HG03457 (cell line): ENCODE data around the gene NIN.
"Not testable (repeated sequence)": the region's sequence is repeated elsewhere in the genome, so short reads cannot be mapped to it uniquely, and the experiment has no call there.

Experiments used
- ATAC-seq: cut with Tn5 transposase; IDR thresholded peaks from one replicate; pipeline ENCODE4 v1.9.1; 2021; ENCODE audit warnings: moderate number of reproducible peaks; ENCODE audit not compliant: unreplicated experiment

Gene NIN

DNA sequence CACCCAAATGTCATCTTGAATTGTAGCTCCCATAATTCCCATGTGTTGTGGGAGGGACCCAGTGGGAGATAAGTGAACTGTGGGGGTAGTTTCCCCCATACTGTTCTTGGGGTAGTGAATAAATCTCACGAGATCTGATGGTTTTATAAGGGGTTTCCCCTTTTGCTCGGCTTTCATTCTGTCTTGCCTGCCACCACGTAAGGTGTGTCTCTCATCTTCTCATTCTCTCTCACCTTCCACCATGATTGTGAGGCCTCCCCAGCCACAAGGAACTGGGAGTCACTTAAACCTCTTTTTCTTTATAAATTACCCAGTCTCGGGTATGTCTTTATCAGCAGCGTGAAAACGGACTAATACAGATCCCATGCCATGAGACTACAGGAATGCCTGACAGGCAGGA, 11.7 kb downstream of the NIN start:
- ATAC-seq = not testable (repeated sequence)

DNA sequence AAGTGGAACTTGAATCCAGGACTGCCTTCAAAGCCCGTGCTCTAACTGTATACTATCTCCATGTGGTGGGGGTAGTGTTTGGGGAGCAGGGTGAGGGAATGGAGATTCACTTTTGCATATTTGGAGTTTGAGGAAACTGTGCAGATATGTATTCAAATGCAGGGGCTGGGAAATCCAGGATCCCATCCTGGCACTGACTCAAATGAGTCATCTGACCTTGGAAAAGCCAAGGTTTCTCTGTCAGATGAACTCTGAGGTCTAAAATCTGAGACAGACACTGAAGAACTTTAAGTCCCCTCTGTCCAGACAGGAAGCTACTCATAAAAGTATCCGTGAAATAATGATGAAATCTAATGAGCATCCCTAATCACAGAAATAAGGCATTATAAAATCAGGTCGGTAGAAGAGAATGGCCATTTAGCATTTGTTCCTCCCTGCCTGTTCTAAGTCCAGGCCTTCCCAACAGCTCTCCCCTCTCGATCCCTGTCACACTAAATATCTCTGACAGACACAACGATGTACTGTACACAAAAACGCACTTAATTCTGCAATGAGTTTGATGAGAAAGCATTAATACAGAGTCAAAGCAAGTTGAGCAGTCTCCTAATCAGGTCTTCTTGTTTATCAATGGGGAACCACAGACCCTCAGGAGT, 14.4 kb downstream of the NIN start:
- ATAC-seq = no peak

DNA sequence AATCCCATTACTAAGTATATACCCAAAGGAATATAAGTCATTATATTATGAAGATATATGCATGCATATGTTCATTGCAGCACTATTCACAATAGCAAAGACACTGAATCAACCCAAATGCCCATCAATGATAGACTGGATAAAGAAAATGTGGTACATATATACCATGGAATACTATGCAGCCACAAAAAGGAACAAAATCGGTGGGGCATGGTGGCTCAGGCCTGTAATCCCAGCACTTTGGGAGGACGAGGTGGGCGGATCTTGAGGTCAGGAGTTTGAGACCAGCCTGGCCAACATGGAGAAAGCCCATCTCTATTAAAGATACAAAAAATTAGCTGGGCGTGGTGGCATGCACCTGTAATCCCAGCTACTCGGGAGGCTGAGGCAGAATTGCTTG, 15.4 kb downstream of the NIN start:
- not testable (repeated sequence) for ATAC-seq

DNA sequence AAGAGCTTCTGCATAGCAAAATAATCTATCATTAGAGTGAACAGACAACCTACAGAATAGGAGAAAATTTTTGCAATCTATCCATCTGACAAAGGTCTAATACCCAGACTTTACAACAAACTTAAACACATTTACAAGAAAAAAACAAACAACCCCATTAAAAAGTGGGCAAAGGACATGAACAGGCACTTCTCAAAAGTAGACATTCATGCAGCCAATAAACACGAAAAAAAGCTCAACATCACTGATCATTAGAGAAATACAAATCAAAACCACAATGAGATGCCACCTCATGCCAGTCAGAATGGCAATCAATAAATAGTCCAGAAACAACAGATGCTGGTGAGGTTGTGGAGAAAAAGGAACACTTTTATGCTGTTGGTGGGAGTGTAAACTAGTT, 15.9 kb downstream of the NIN start:
- ATAC-seq = not testable (repeated sequence)

DNA sequence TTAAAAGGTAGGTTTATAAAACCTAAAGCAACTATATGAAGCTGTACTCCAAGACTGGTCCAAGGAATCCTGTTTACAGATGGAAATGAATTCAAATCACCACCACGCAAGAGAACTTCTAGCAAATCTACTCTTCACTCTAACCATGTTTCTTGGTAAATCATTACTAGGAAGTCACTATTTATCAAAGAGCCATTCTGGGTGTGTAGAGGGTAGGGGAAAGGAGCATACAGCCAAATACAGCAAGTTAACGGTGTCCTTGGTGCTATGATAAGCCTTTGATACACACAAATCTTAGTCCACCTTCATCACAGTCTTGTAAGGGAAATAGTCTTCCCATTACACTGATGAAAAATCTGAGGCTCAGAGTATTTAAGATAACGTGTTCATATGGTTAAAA, 16.8 kb downstream of the NIN start:
- no peak for ATAC-seq

DNA sequence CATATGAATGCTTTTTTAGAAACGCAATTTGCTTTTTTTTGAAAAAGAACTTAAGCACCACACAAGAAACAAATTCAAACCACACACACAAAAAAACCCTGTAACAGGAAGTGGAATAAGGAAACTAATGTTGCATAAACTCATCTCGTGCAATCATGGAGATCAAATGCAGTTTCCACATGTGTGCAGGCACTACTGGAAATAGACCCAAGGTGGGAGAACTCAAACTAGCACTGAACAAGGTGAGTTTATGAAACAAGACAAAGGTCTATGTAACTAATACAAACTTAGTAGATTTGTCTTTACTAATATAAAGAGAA, 17.5 kb downstream of the NIN start:
- ATAC-seq = no peak

DNA sequence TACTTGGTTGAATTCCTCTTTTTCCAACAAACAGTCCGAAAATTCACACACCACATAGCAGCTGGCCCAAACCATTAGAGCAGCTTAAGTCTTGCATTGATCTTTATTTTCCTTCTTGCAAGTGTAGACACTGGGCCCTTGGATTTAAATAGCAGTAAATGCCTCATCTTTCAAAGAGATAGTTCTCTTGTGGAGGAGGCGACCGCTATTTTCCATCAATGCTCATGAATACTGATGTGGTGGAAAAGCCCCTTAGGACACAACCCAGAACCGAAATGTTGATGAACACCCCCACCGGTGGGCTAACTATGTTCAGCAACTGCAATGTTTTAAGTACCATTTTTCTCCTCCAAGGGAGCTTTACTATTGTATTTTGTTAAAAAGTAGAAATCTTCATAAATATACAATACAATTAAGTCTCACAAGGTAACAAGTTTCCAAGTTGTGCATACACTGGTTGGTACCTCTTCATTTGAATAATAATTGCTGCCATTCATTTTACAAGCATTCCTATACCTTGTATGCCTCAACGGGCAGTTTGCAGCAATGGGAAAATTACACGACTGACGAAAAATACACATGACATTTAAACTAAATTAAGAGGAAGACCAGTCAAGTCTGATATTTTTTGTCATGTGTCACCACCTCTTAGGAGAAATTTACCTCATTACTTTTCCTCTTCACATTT, 18.0 kb downstream of the NIN start:
- no peak for ATAC-seq

DNA sequence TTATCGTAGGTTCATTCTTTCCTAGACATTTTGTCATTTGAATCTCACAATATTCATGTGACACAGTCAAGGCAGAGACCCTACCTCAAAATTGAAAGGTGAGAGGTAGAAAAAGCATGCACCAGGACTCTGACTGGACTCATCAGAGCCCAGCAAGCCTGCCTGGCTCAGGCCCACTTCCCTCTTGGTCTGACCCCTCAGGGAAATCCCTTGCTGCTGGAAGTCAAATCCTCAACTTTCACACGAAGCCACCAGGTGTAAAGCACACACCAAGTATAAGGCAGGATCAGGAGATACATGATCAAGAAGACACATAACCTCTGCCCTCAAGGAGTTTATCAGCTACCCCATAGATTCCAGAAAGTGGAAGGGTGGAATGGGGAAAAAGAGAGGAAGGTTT, 18.8 kb downstream of the NIN start:
- no peak for ATAC-seq

DNA sequence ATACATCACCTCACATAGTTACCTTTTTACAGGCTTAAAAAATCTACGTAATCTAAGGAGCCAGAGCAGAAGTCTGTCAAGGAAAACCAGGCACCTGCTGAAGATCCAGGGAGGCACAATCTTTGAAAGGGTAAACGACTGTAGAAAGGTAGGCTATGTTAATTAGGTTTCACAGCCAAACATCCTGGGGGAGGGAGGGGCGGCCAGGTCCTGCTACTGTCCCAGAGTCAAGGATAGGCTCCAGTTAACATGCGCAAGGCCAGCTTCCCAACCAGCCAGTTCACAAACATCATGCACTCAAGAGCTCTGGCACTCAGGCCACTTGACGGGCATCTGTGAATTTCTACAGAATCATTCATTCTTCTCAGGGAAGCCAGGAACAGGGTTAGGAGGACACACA, 22.9 kb downstream of the NIN start:
- no peak for ATAC-seq

DNA sequence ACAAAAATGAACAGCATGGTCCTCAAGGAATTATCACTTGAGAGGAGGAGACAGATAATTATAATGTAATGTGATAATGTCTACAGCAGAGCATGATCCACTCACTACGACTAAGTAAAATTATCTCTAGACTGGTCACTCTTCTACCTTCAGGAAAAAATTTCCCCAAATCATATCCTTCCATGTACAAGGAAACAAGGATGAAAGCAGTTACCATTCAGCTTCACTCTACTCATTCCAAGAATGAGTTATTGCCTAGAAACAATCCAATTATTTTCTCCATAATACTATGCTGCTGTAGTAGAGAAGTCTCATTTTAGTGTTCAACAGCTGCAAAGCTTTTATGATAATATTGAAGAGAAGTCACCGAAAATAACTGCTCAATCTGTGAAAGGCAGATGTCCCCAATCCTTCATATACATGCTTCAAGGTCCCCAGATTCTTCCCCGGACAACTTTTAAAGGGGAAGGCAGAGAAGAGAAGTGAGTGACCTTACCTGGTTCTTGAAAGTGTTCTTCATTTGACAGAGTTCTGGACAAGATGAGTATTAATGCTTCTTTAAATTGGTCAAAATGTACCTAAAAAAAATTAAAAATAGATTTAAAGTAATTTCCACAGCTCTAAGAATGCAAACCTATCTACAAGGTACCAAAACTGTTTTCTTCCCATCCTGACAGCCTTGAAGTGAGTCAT, 24.6 kb downstream of the NIN start:
- no peak for ATAC-seq

DNA sequence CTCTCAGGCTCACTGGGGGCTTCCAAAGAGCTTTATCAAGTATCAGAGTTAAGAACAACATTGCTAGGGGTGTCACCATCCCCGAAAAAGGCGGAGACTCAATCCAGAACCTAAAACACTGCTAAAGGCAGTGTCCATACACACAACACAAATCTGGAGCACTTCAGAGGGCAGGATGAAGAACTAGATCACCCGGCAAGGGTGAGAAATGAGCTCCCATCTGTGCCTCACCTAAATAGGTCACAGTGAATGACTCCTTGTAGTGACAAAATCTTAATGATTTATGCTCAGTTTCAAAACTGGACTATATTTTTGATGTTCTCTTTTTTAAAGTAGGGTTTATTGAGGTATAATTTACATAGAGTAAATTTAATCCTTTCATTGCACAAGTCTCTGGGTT, 25.6 kb downstream of the NIN start:
- no peak for ATAC-seq

DNA sequence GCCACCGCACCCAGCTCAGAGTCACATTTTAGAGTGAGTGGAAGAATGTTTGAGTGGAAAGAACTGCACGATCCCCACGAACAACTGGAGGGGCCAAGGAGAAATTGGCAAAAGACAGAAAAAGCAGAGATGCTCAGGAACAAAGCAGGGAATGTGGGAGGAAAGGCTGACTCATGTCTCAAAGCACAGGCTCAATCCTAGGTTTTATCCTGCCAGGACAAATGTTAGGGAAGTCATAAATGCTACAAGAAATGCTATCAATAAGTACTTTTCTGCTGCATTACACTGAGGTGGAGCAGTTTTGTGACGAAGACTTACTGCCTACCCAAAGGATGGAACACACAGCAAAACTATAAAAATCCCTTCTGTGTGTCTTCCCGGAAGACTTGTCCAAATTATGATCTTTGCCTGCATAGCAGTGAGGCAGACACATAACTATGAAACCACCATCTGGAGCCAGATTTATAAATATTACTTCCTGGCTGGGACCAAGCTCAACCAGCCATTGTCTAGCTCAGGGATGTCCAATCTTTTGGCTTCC, 26.7 kb downstream of the NIN start:
- no peak for ATAC-seq

DNA sequence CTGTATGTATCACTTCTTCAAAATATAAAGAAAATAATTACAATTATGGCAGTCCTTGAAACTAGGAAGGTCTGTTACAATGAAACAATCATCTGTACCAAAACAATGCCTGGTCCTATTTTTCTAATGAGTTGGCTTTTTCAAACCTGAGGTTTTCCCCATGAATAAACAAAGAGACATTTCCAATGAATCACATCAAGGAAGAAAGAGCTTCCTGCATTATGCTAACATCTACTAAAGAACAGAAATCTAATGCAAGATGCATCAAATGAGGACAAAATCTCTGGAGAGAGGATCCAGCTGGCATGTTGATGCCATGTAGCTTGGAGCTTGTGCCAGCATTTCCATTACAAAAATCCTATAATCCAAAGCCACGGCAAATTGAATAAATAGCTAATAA, 29.3 kb downstream of the NIN start:
- ATAC-seq = no peak

DNA sequence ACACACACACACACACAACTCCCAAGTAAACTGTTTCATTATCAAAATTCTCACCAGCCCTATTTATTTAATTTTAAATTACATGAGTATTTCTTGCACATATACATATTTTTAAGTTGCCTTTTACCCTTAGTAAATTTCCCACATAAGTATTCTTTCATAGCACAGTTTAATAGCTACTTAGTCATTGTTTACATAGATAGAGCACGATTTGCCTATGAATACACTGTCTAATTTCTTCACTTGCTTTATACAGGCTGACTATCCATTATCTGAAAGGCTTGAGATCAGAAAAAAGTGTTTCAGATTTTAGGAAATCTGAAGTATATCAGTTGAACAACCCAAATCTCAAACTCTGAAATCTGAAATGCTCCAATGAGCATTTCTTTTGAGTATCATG, 30.9 kb downstream of the NIN start:
- no peak for ATAC-seq

DNA sequence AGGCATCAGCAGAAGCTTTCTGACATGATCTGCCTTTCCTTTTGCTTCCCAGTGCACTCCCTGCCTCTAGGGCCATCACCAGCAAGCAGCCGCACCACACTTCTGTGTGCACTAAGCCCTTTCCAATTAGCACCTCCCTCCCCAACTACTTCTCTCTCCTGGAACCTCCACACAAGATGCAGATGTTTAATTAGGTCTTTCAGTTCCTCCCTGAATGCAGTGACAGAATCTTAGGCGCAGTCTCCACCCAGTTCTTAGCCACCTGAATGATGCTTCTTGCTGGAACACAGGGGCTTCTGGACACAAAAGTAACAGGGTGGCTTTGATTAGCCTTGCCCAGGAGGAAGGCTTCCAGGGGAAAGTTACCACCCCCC, 32.9 kb downstream of the NIN start:
- no peak for ATAC-seq

DNA sequence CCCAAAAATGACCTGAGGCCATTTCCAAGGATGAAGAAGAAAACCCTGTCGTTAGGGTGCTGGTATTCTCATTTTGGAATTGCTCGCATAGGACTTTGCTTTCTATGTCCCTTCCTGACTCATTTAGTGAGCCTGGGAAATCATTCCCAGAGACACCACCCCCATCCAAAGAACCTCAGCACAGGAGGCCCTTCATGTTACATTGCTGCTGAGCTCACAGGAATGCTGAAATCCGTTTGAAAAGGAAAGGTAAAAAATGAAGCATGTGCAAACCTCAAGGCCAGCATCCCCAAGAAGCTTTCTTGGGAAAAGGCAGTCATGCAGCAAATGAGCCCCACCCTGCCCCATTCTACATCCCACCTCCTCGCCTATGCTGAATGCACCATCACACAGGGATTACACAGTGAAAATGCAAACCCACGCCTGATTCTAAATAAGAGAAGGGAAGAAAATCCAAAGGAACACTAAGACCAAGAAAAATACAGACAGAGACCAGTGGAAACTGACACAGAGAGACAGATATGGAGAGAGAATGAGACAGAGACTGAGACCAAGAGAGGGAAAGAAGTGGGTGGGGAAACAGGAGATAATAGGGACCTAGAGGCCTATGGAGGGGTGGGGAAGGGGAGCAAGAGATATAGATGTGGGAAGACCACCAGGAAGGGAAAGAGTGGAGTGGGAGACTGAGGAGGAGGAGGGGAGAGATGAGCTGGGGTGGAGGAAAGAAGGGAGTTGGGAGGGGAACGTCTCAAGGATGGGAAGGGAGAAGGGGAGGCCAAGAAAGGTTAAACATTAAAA, 33.5 kb downstream of the NIN start:
- no peak for ATAC-seq

DNA sequence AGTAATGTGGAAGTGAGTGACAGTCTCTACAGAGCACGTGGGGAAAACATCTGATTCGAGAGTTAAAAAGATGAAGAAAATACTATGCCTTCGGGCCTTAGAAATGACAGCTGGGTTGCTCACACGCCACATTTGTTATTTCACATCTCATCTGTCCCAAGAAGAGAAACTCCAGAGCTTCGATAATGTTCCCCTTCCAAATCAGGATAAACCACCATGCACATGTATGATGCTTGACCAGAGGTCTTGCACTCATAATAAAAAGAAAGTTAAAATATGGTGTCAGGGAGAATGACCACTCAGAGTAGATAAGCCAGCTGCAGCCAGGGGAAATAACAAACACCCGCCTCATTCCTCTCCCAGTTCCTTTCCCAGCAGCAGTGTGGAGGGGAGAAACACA, 34.6 kb downstream of the NIN start:
- ATAC-seq = no peak

DNA sequence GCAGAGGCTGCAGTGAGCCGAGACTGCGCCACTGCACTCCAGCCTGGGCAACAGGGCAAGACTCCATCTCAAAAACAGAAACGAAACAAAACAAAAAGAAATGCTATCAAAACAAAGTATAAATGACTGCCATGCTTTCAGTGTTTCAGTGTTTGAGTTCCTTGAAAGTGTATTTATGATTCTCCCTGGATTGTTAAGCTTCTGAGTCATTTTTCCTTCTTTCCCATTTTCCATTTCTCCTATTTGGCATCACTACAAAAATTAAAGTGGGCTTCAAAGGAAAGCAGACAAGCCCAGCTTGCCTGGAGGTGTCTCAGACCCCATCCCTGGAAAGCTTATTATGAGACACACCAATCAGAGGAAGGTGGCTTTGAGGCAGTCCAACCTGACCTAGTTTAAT, 35.1 kb downstream of the NIN start:
- no peak for ATAC-seq

DNA sequence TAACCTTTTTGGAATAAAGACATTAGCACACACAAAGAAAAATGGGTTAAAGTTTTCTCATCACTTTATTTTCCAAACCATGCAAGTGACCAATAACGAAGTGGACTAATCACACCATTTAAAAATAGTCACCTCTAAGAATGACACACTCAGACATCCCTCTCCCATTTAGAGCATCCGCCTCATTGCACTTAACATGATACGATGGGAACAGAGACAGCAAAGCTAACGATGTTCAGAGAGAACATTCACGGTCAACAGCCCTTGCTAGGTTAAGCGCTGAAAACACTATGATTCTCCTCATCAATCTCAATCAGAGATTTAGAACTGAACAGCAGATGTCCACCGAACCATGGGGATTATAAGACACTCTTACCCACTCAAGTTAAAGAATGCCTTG, 35.8 kb downstream of the NIN start:
- no peak for ATAC-seq

DNA sequence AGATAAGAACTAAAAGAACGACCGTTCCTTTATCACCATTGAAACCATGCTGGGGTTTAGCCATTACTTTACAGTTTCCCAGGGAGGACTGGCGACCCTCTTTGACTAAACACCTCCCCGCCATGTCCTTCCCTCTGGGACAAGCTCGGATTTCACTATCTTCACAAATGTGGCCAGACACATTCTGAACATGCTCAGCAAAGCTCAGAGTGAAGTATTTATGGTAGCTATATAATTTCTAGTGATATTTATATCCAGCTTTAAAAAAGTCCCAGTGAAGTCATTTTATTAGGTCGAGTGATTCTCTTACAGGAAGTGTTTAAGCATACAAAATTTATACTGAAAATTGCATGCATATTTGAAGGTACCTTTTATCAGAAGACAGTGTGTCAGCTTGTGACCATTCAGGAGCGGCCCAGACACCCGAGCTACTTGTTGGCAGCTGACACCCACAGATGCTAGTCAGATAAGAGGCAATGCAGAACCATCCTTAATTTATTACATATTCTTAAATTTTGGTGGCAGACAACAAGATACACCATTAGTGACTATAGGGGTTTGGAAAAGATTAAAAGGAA, 36.8 kb downstream of the NIN start:
- no peak for ATAC-seq

DNA sequence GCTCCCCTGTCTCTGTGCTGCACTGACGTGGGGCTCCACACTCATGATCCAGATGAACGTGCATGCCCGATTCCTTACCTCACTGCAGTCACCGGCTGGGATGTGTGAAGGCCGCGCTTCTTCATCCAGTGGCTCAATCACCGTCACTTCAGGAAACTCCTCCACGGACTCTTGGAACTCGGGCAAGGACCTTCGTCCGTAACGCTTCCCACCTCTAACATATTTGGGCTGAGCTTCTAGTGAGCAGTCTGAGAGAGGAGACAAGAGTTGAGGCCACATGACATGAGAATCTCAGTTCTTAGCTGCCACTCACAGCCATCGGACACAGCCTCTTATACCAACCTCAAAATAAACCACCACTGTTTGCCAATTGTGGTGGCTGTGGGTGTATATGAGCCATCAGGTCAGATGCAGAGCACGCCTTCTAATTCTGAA, 38.3 kb downstream of the NIN start:
- ATAC-seq = no peak
